Measurements from ENCODE around the gene KLHL35. TPM values are rescaled to one million over a fixed set of nuclear protein-coding genes. Genes with fewer than 3 reads are reported as not detected.

Gene KLHL35
- total RNA-seq, 4 donors from 2014 or later: 0.27 to 0.32 TPM; not detected in 2

- no peak for TF ChIP-seq POLR2AphosphoS5 (IDR thresholded peaks at IDR 0.05)
- TF ChIP-seq EP300 (IDR thresholded peaks at IDR 0.05; ENCODE audit: low read depth): no peak
- TF ChIP-seq CTCF (IDR thresholded peaks at IDR 0.05): no peak
- TF ChIP-seq POLR2A (IDR thresholded peaks at IDR 0.05): no peak
These were observed 8.2 kb upstream of the KLHL35 start for GRCh38 chr11:75440960-75441803.

GRCh38 chr11:75439495-75440120 lies 6.6 kb upstream of the KLHL35 start:
- Histone ChIP-seq H3K4me3 (no peak overlapping the region), H3K27ac (no peak overlapping the region), H3K36me3 (no peaks in the 10 kb centered on the region), H3K9me3 (no peaks in the 10 kb centered on the region), H3K4me1 (no peaks in the 10 kb centered on the region), H3K27me3 (no peaks in the 10 kb centered on the region)
- no peak for DNase-seq
- WGBS, 2 donors (ENCODE audit: low coverage in 1 of 2): 88% methylated on average over 13 of the region's 13 CpGs; no CpG with 5 or more reads in 1 of the 2 donors
- intact Hi-C loops (cut with DNase I; ENCODE audit: low total_unique reads) (no loop called here), in situ Hi-C loops (cut with MboI; ENCODE audit: low pct_ligation_motif_present in 1 of 4, low pct_unique_long_range_greater_than_20kb in 1 of 4, low sequenced_read_pairs in 3 of 4) (loop anchor here in 2 of 4 donors (10.0 to 25.0 kb wide), 2 partner anchors 95 to 98 kb away; partner anchors contain the start of gene GDPD5 (in 1 of the 2))
- TF ChIP-seq POLR2AphosphoS5 (IDR thresholded peaks at IDR 0.05) (no peak), EP300 (IDR thresholded peaks at IDR 0.05; ENCODE audit: low read depth) (no peak), POLR2A (IDR thresholded peaks at IDR 0.05) (no peak), CTCF (IDR thresholded peaks at IDR 0.05) (no peak)

More at GRCh38 chr11:75440960-75441803, 8.2 kb upstream of the KLHL35 start:
- no peaks in the 10 kb centered on the region for H3K27me3 ChIP-seq
- no peak for DNase-seq
- intact Hi-C loops (cut with DNase I; ENCODE audit: low total_unique reads) (no loop called here), in situ Hi-C loops (cut with MboI; ENCODE audit: low pct_ligation_motif_present in 1 of 4, low pct_unique_long_range_greater_than_20kb in 1 of 4, low sequenced_read_pairs in 3 of 4) (loop anchor here in 2 of 4 donors (10.0 to 25.0 kb wide), 2 partner anchors 94 to 96 kb away; partner anchors contain the start of gene GDPD5 (in 1 of the 2))
- no peak overlapping the region for H3K27ac ChIP-seq
- 81% methylated on average over 20 of the region's 27 CpGs; no CpG with 5 or more reads in 1 of the 2 donors for WGBS, 2 donors (ENCODE audit: low coverage in 1 of 2)
- no peaks in the 10 kb centered on the region for H3K9me3 ChIP-seq
- H3K36me3 ChIP-seq: no peaks in the 10 kb centered on the region
- no peak overlapping the region for H3K4me3 ChIP-seq
- no peaks in the 10 kb centered on the region for H3K4me1 ChIP-seq

- in situ Hi-C loops (cut with MboI; ENCODE audit: low pct_ligation_motif_present in 1 of 4, low pct_unique_long_range_greater_than_20kb in 1 of 4, low sequenced_read_pairs in 3 of 4): loop anchor here in 1 of 4 donors (25.0 kb wide), 1 partner anchor 98 kb away; the partner anchor contains the start of gene GDPD5
These were observed 6.0 kb upstream of the KLHL35 start for GRCh38 chr11:75439026-75439425.

More at GRCh38 chr11:75439026-75439425, 6.0 kb upstream of the KLHL35 start:
- Histone ChIP-seq H3K27me3 (no peaks in the 10 kb centered on the region), H3K36me3 (no peaks in the 10 kb centered on the region), H3K9me3 (no peaks in the 10 kb centered on the region), H3K4me3 (no peak overlapping the region), H3K4me1 (no peaks in the 10 kb centered on the region), H3K27ac (no peak overlapping the region)
- DNase-seq: no peak
- WGBS, 2 donors (ENCODE audit: low coverage in 1 of 2): 83% methylated on average over 14 of the region's 14 CpGs; no CpG with 5 or more reads in 1 of the 2 donors
- no peak for TF ChIP-seq EP300 (IDR thresholded peaks at IDR 0.05; ENCODE audit: low read depth)
- no peak for TF ChIP-seq POLR2A (IDR thresholded peaks at IDR 0.05)
- no peak for TF ChIP-seq POLR2AphosphoS5 (IDR thresholded peaks at IDR 0.05)
- TF ChIP-seq CTCF (IDR thresholded peaks at IDR 0.05): no peak
- intact Hi-C loops (cut with DNase I; ENCODE audit: low total_unique reads): no loop called here
